HG03045 (cell line): Measurements from ENCODE around the gene TFB1M.
"Not testable (repeated sequence)": the region's sequence is repeated elsewhere in the genome, so short reads cannot be mapped to it uniquely, and the experiment has no call there.

Experiments
- ATAC-seq: cut with Tn5 transposase; IDR thresholded peaks from one replicate; pipeline ENCODE4 v1.9.1; 2021; ENCODE audit warnings: mild to moderate bottlenecking, moderate library complexity; ENCODE audit not compliant: unreplicated experiment

TFB1M gene

GRCh38 chr6:155244434-155244833 is 69.8 kb downstream of the TFB1M start:
- ATAC-seq, result no peak

DNA sequence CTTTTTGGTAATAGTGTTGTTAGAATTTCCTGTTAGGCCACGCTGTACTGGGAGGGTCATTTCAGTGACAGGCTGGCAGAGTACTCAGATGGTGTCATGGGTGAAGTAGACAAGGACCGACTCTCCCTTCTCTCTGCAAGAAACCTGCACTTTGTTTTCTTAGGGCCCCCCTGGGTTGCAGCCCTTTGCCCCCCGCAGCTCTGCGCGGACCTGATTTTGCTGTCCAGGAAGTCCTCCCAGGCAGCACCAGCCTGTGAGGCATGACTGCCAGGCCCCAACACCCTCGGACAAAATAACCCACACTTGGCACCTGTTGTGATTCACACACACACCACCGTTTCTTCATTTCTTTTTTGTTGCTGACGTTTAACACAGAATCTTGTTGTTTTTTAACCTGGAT is 72.3 kb downstream of the TFB1M start:
- no peak for ATAC-seq

DNA sequence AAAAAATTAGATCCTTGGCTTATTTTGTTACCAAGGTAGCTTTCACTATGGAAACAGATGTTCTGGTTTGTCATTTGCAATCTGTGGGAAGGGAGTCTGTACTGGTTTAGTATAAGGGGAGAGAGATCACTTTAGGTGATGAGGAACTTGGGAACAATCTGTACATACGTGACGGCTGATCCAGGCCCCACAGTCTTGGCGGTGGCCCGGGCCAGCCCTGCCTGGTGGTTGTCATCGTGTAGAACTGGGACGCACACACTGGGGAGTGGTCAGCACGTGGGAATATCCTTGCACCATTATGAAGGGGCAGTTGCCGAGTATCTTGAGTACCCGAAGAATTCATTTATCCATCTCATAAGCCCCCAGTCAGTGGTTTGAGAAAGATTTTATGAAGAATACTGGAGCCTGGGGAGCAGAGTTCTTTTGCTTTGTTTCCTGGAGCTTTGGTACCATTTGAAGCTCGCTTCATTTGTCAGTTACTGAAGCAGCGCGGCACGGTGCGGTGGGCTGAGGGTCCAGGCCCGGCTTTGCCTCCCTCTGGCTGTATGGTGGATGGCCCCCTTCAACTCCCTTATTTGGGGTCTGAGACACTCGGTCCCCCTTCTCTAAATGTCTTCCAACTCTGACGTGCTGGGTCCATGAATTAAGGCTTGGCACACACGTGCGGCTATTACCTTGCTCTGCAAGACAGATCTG is 73.2 kb downstream of the TFB1M start:
- no peak for ATAC-seq

DNA sequence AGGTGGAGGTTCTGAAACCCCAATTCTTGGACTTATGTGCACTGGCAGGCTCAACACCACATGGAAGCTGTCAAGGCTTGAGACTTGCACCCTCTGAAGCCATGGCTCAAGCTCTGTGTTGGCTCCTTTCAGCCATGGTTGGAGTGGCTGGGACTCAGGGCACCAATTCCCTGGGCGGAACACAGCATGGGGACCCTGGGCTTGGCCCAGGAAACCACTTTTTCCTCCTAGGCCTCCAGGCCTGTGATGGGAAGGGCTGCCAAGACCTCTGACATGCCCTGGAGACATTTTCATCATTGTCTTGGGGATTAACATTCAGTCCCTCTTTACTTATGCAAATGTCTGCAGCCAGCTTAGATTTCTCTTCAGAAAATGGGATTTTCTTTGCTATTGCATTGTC is 76.7 kb downstream of the TFB1M start:
- ATAC-seq, result no peak

GRCh38 chr6:155235087-155235486 is 79.2 kb downstream of the TFB1M start:
- no peak for ATAC-seq

DNA sequence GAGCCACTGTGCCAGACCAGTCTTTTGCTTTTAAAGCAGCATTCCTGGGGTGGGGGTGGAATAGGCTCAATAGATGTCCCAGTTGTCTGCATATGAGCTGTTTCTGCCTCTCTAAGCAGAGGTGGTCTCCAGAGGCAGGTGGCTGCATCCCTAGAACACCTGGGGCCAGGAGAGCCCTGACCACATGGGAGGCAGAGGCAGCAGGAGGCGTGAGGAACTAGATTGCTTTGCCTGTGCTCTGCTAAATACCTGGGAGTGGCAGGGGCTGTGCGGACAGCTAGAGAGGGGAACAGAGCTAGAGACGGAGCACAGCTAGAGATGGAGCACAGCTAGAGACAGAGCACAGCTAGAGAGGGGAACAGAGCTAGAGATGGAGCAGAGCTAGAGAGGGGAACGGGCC is 79.6 kb downstream of the TFB1M start:
- no peak for ATAC-seq

- ATAC-seq, result no peak
Measured at GRCh38 chr6:155234167-155234566, 80.1 kb downstream of the TFB1M start.

DNA sequence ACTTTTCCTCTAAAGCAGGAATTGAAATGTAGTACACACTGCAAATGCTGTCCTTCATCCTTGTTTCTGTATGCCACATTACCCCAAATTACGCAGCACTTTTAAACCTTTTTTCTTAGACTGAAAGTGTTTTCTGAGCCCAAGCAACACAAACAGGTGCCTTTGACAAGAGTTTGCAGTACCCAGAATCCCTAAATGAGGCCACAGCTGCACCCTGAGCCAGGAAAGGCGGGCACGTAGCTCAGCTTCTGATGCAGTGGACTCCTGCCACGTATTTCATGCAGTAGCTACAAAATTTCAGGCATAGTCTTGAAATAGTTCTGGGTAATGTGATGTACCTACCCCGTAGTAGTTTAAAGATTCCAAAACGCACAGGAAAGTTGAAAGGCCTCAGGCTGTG is 81.4 kb downstream of the TFB1M start:
- no peak for ATAC-seq

- not testable (repeated sequence) for ATAC-seq
Measured at GRCh38 chr6:155230975-155231374, 83.3 kb downstream of the TFB1M start.

- ATAC-seq, result no peak
Measured at GRCh38 chr6:155228546-155229166, 85.6 kb downstream of the TFB1M start.

DNA sequence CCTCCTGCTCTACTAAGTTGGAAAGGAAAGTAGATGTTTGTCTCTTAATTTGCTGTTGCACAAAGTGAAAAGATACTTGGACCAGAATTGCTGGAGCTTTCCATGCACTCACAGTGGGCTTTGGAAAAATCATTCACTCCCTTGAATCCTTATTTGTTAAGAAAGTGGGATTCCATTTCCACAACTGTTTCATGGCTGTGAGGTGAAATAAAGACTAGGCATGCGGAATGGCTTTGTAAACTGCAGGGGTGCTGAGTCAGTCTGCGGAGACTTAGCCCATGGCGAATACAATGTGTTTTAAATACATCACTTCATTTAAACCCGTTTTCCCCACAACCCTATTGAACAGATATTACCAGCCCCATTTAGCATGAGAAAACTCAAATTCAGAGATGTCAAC is 87.2 kb downstream of the TFB1M start:
- no peak for ATAC-seq

DNA sequence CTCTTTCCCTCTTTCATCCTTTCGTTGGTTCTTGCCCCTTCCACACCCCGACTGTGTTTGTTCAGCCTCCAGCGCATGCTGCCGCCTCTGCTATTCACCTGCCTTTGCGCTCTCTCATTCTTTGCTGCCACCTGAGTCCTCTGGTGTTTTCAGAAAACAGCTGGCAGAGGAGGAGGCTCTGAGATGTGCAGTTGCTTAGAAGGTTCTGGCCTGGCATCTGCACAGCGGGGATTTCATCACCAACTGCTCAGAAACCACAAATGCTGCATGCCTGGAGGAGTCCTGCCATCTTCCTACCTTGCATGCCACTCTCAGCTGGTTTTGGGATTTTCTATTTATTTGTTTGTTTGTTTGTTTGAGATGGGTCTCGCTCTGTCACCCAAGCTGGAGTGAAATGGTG is 89.7 kb downstream of the TFB1M start:
- ATAC-seq, result no peak

- ATAC-seq, result peak; percentile 96
Measured at GRCh38 chr6:155223646-155224451, 90.4 kb downstream of the TFB1M start.

GRCh38 chr6:155222506-155222905 is 91.8 kb downstream of the TFB1M start:
- no peak for ATAC-seq

GRCh38 chr6:155221086-155221485 is 93.2 kb downstream of the TFB1M start:
- no peak for ATAC-seq

DNA sequence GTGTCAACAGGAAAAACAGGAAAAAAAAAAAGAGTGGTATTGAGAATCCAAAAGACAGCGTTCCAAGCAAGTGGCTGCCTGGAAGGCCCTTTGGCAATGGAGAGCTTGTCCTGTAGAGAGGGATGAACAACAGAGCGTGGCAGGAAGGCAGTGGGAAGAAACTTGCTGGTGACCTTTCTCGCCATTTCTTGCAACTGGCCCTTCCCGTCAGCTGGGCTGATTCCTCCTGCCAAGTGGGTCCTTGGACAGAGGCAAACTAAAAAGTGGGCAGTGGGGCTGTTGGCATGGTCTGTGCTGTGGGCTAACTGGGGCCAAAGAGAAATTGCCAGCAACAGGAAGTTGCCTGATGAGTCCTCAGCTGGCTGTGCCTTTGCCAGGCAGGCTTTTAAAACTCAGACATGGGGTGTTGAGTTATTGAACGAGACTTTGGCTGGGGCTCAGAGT is 94.4 kb downstream of the TFB1M start:
- ATAC-seq, result no peak

- ATAC-seq, result no peak
Measured at GRCh38 chr6:155219299-155219698, 95.0 kb downstream of the TFB1M start.

DNA sequence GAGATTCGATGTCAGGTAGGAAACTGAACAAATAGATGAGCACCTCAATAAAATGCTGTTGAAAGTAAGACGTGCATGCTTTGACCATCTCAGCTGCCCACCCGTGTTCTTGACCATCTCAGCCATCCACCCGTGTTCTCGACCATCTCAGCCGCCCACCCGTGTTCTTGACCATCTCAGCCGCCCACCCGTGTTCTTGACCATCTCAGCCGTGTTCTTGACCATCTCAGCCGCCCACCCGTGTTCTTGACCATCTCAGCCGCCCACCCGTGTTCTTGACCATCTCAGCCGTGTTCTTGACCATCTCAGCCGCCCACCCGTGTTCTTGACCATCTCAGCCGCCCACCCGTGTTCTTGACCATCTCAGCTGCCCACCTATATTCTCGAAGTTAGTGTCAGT is 95.6 kb downstream of the TFB1M start:
- ATAC-seq, result not testable (repeated sequence)

DNA sequence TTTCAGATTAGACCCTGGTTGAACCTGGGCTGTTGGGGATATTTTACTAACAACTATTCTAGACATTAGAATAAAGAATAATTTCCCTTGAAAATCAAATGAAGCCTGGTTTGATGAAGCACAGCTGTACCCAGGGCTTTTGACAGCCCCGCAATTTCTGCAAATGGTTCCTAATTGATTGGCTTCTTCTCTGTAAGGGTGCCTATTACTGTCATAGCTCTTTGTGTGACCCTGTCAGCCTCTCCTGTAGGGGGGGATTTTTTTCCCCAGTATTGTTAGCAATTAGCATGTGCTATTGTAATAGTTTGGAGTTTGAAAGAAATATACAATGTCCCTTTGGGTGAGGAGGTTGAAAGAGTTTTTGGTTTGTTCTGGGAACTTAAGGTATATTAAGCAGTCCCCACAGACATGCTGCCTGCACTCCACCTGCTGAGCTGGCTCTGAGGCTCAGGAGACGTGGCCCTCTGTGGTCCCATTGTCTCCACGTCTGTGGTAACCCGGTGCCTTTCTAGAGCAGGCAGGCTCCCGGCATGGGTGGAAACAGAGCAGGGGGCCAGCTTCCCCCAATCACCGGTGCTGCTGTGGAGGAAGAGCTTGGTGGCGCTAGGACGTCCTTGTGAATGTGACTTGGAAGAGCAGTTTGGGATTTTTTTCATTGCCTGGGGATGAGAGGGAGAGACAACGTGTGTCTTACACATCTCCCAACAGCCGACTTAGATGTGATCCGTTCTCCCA is 97.8 kb downstream of the TFB1M start:
- ATAC-seq, result no peak

DNA sequence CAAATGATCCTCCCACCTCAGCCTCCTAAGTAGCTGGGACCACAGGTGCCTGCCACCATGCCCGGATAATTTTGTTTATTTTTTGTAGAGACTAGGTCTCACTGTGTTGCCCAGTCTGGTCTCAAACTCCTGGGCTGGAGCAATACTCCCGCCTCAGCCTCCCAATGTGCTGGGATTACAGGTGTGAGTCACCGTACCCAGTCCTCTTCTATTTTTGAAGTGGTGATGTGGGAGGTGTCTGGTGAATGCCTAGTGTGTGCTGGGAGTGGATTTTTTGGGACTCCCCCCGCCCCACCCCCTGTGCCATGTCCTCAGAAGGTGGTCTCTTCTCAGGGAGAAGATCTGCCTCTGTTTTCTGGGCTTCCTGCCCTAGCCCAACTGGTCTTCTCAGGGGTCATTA is 98.4 kb downstream of the TFB1M start:
- no peak for ATAC-seq
